ENCODE results near the gene GPR176.

The GPR176 gene

GRCh38 chr15:39966521-39966920 lies 46.5 kb upstream of the GPR176 start:
- TF ChIP-seq GABPA (IDR thresholded peaks at IDR 0.05; ENCODE audit: low read depth) (no peak), SPI1 (IDR thresholded peaks at IDR 0.05; ENCODE audit: borderline replicate concordance, low read depth) (no peak), CTCF (IDR thresholded peaks at IDR 0.05; ENCODE audit: insufficient read depth, low read length) (no peak), REST (IDR thresholded peaks at IDR 0.05; ENCODE audit: insufficient replicate concordance, low read depth) (no peak), POLR2AphosphoS5 (IDR thresholded peaks at IDR 0.05; ENCODE audit: low read depth) (no peak)
- H3K27ac ChIP-seq (replicated peaks): no peak overlapping the region
- no peak overlapping the region for H3K4me3 ChIP-seq (replicated peaks; ENCODE audit: insufficient read depth, low read length)
- H3K27me3 ChIP-seq (ENCODE audit: insufficient read depth, poor library complexity, severe bottlenecking): no peaks in the 10 kb centered on the region
- no peak for DNase-seq (ENCODE audit: low read depth in 1 of 2, low spot score in 1 of 2)

- TF ChIP-seq REST (IDR thresholded peaks at IDR 0.05; ENCODE audit: insufficient replicate concordance, low read depth) (no peak), POLR2AphosphoS5 (IDR thresholded peaks at IDR 0.05; ENCODE audit: low read depth) (no peak), CTCF (IDR thresholded peaks at IDR 0.05; ENCODE audit: insufficient read depth, low read length) (no peak), SPI1 (IDR thresholded peaks at IDR 0.05; ENCODE audit: borderline replicate concordance, low read depth) (no peak), GABPA (IDR thresholded peaks at IDR 0.05; ENCODE audit: low read depth) (no peak)
Measured at GRCh38 chr15:39963786-39964185, 43.7 kb upstream of the GPR176 start.

GRCh38 chr15:39961051-39961450 lies 41.0 kb upstream of the GPR176 start:
- no peak for DNase-seq (ENCODE audit: low read depth in 1 of 2, low spot score in 1 of 2)
- Histone ChIP-seq H3K4me3 (replicated peaks; ENCODE audit: insufficient read depth, low read length) (no peak overlapping the region), H3K27ac (replicated peaks) (no peak overlapping the region)

More at GRCh38 chr15:39963786-39964185, 43.7 kb upstream of the GPR176 start:
- H3K27ac ChIP-seq (replicated peaks): no peak overlapping the region
- H3K4me3 ChIP-seq (replicated peaks; ENCODE audit: insufficient read depth, low read length): no peak overlapping the region
- DNase-seq (ENCODE audit: low read depth in 1 of 2, low spot score in 1 of 2): no peak
- no peaks in the 10 kb centered on the region for H3K27me3 ChIP-seq (ENCODE audit: insufficient read depth, poor library complexity, severe bottlenecking)

More at GRCh38 chr15:39961051-39961450, 41.0 kb upstream of the GPR176 start:
- H3K27me3 ChIP-seq (ENCODE audit: insufficient read depth, poor library complexity, severe bottlenecking): no peaks in the 10 kb centered on the region
- TF ChIP-seq POLR2AphosphoS5 (IDR thresholded peaks at IDR 0.05; ENCODE audit: low read depth): no peak
- no peak for TF ChIP-seq GABPA (IDR thresholded peaks at IDR 0.05; ENCODE audit: low read depth)
- TF ChIP-seq CTCF (IDR thresholded peaks at IDR 0.05; ENCODE audit: insufficient read depth, low read length): no peak
- TF ChIP-seq SPI1 (IDR thresholded peaks at IDR 0.05; ENCODE audit: borderline replicate concordance, low read depth): no peak
- no peak for TF ChIP-seq REST (IDR thresholded peaks at IDR 0.05; ENCODE audit: insufficient replicate concordance, low read depth)
